Fibroblast of pulmonary artery (primary cell): ENCODE data around the gene CYP2D6.
A peak's percentile ranks its signal among the peaks of the same experiment; 100 is the strongest.

ENCODE experiments used
- DNase-seq: peaks from one replicate; pipeline ENCODE4 v3.0.0-alpha.2; 2010; ENCODE audit warnings: low read depth
- H3K4me3 ChIP-seq: replicated peaks from 2 replicates; pipeline ENCODE4 v1.5.1; 2011; ENCODE audit warnings: low read depth, mild to moderate bottlenecking, control low read depth, low read length, moderate library complexity
- CTCF ChIP-seq: IDR thresholded peaks from 2 replicates; pipeline ENCODE4 v1.5.1; 2011; ENCODE audit warnings: mild to moderate bottlenecking, control low read depth, low read length, inconsistent platforms; ENCODE audit errors: missing control alignments

Gene CYP2D6

GRCh38 chr22:42172773-42173172 is 42.2 kb upstream of the CYP2D6 start:
- TF ChIP-seq CTCF: no peak
- no peak overlapping the region for H3K4me3 ChIP-seq
- DNase-seq: no peak

- H3K4me3 ChIP-seq: no peak overlapping the region
- no peak for DNase-seq
- no peak for TF ChIP-seq CTCF
These were observed 41.5 kb upstream of the CYP2D6 start for GRCh38 chr22:42171946-42172719.

- no peak for TF ChIP-seq CTCF
- H3K4me3 ChIP-seq: no peak overlapping the region
- no peak for DNase-seq
These were observed 40.8 kb upstream of the CYP2D6 start for GRCh38 chr22:42171417-42171816.

- TF ChIP-seq CTCF: no peak
- no peak for DNase-seq
- no peak overlapping the region for H3K4me3 ChIP-seq
These were observed 40.3 kb upstream of the CYP2D6 start for GRCh38 chr22:42170946-42171345.

GRCh38 chr22:42169055-42169469 is 38.5 kb upstream of the CYP2D6 start:
- no peak overlapping the region for H3K4me3 ChIP-seq
- peak; percentile 99 for TF ChIP-seq CTCF
- peak; percentile 80 for DNase-seq

GRCh38 chr22:42168476-42168875 is 37.9 kb upstream of the CYP2D6 start:
- H3K4me3 ChIP-seq: no peak overlapping the region
- no peak for DNase-seq
- no peak for TF ChIP-seq CTCF

- no peak overlapping the region for H3K4me3 ChIP-seq
- no peak for DNase-seq
- TF ChIP-seq CTCF: no peak
These were observed 36.5 kb upstream of the CYP2D6 start for GRCh38 chr22:42167066-42167465.
